ENCODE data around the gene RTRAF. TPM values are rescaled to one million over a fixed set of nuclear protein-coding genes. Genes with fewer than 3 reads are reported as not detected.

The RTRAF gene
- total and polyA plus RNA-seq, 4 donors = 21.6 to 119 (median 66.6) TPM

- WGBS = 83% methylated on average over 5 of the region's 5 CpGs
Observed at GRCh38 chr14:52049271-52049670, 59.9 kb downstream of the RTRAF start.

GRCh38 chr14:52049721-52050588 is 60.6 kb downstream of the RTRAF start:
- Histone ChIP-seq H3K4me1 (ENCODE audit: control insufficient read depth in 4 of 4, insufficient read depth in 4 of 4, low read length in 3 of 4) (no peaks in the 10 kb centered on the region), H3K9ac (ENCODE audit: low read depth in 1 of 2, low read length in 2 of 2) (no peak overlapping the region)
- WGBS = 59% methylated on average over 6 of the region's 6 CpGs
- TF ChIP-seq, protein P1, sequence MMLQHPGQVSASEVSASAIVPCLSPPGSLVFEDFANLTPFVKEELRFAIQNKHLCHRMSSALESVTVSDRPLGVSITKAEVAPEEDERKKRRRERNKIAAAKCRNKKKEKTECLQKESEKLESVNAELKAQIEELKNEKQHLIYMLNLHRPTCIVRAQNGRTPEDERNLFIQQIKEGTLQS (IDR thresholded peaks at IDR 0.05) = no peak
- no peak for TF ChIP-seq GABPA (IDR thresholded peaks at IDR 0.05 in 1 of 2, conservative IDR thresholded peaks at IDR 0.05 in 1 of 2)
- TF ChIP-seq NR2F2 (IDR thresholded peaks at IDR 0.05) = no peak
- TF ChIP-seq, protein P2, sequence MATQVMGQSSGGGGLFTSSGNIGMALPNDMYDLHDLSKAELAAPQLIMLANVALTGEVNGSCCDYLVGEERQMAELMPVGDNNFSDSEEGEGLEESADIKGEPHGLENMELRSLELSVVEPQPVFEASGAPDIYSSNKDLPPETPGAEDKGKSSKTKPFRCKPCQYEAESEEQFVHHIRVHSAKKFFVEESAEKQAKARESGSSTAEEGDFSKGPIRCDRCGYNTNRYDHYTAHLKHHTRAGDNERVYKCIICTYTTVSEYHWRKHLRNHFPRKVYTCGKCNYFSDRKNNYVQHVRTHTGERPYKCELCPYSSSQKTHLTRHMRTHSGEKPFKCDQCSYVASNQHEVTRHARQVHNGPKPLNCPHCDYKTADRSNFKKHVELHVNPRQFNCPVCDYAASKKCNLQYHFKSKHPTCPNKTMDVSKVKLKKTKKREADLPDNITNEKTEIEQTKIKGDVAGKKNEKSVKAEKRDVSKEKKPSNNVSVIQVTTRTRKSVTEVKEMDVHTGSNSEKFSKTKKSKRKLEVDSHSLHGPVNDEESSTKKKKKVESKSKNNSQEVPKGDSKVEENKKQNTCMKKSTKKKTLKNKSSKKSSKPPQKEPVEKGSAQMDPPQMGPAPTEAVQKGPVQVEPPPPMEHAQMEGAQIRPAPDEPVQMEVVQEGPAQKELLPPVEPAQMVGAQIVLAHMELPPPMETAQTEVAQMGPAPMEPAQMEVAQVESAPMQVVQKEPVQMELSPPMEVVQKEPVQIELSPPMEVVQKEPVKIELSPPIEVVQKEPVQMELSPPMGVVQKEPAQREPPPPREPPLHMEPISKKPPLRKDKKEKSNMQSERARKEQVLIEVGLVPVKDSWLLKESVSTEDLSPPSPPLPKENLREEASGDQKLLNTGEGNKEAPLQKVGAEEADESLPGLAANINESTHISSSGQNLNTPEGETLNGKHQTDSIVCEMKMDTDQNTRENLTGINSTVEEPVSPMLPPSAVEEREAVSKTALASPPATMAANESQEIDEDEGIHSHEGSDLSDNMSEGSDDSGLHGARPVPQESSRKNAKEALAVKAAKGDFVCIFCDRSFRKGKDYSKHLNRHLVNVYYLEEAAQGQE (IDR thresholded peaks at IDR 0.05) = no peak
- TF ChIP-seq RXRA (IDR thresholded peaks at IDR 0.05) = no peak
- no peak for TF ChIP-seq JUND (IDR thresholded peaks at IDR 0.05)
- TF ChIP-seq HNF4A (conservative IDR thresholded peaks at IDR 0.05) = no peak
- TF ChIP-seq RAD21 (IDR thresholded peaks at IDR 0.05) = no peak
- no peak for TF ChIP-seq TAF1 (conservative IDR thresholded peaks at IDR 0.05)
- no peak for TF ChIP-seq EGR1 (IDR thresholded peaks at IDR 0.05; ENCODE audit: low read depth in 2 of 2)
- TF ChIP-seq HNF4G (IDR thresholded peaks at IDR 0.05) = no peak
- TF ChIP-seq SP1 (IDR thresholded peaks at IDR 0.05) = no peak
- no peak for TF ChIP-seq FOXA1 (IDR thresholded peaks at IDR 0.05)
- no peak for TF ChIP-seq FOXA2 (IDR thresholded peaks at IDR 0.05)
- no peak for TF ChIP-seq CTCF (IDR thresholded peaks at IDR 0.05; ENCODE audit: low read depth, low read length, missing input control)
- TF ChIP-seq, protein P3, sequence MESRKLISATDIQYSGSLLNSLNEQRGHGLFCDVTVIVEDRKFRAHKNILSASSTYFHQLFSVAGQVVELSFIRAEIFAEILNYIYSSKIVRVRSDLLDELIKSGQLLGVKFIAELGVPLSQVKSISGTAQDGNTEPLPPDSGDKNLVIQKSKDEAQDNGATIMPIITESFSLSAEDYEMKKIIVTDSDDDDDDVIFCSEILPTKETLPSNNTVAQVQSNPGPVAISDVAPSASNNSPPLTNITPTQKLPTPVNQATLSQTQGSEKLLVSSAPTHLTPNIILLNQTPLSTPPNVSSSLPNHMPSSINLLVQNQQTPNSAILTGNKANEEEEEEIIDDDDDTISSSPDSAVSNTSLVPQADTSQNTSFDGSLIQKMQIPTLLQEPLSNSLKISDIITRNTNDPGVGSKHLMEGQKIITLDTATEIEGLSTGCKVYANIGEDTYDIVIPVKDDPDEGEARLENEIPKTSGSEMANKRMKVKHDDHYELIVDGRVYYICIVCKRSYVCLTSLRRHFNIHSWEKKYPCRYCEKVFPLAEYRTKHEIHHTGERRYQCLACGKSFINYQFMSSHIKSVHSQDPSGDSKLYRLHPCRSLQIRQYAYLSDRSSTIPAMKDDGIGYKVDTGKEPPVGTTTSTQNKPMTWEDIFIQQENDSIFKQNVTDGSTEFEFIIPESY (IDR thresholded peaks at IDR 0.05) = no peak

More at GRCh38 chr14:52049271-52049670, 59.9 kb downstream of the RTRAF start:
- no peak for DNase-seq (ENCODE audit: low spot score)
- Histone ChIP-seq H3K36me3 (ENCODE audit: control insufficient read depth in 4 of 4, insufficient read depth in 3 of 4, low read depth in 1 of 4, low read length in 3 of 4) (no peaks in the 10 kb centered on the region), H3K9me3 (ENCODE audit: control insufficient read depth in 4 of 4, low read length in 3 of 4) (no peaks in the 10 kb centered on the region), H3K9ac (ENCODE audit: low read depth in 1 of 2, low read length in 2 of 2) (no peak overlapping the region), H3K4me1 (ENCODE audit: control insufficient read depth in 4 of 4, insufficient read depth in 4 of 4, low read length in 3 of 4) (no peaks in the 10 kb centered on the region), H3K4me3 (ENCODE audit: low read depth in 1 of 3, low read length in 3 of 3) (no peak overlapping the region), H3K27me3 (ENCODE audit: control insufficient read depth in 4 of 4, insufficient read depth in 4 of 4, low read length in 3 of 4) (peaks cover 0 to 5% (median under 1%) of the 10 kb centered on the region in 4 donors), H3K27ac (ENCODE audit: low read depth in 1 of 2, low read length in 2 of 2) (no peak overlapping the region)
- TF ChIP-seq SP1 (IDR thresholded peaks at IDR 0.05) (no peak), HNF4G (IDR thresholded peaks at IDR 0.05) (no peak), TAF1 (conservative IDR thresholded peaks at IDR 0.05) (no peak), GABPA (IDR thresholded peaks at IDR 0.05 in 1 of 2, conservative IDR thresholded peaks at IDR 0.05 in 1 of 2) (no peak), FOXA1 (IDR thresholded peaks at IDR 0.05) (no peak)
- TF ChIP-seq, protein P1 (IDR thresholded peaks at IDR 0.05) = no peak
- TF ChIP-seq, protein P2 (IDR thresholded peaks at IDR 0.05) = no peak

More at GRCh38 chr14:52049721-52050588, 60.6 kb downstream of the RTRAF start:
- Histone ChIP-seq H3K27ac (ENCODE audit: low read depth in 1 of 2, low read length in 2 of 2) (no peak overlapping the region), H3K9me3 (ENCODE audit: control insufficient read depth in 4 of 4, low read length in 3 of 4) (no peaks in the 10 kb centered on the region), H3K36me3 (ENCODE audit: control insufficient read depth in 4 of 4, insufficient read depth in 3 of 4, low read depth in 1 of 4, low read length in 3 of 4) (no peaks in the 10 kb centered on the region), H3K4me3 (ENCODE audit: low read depth in 1 of 3, low read length in 3 of 3) (no peak overlapping the region), H3K27me3 (ENCODE audit: control insufficient read depth in 4 of 4, insufficient read depth in 4 of 4, low read length in 3 of 4) (peaks cover 0 to 9% (median under 1%) of the 10 kb centered on the region in 4 donors)
- no peak for DNase-seq (ENCODE audit: low spot score)
